ENCODE data around the gene CD2BP2. TPM values are rescaled to one million over a fixed set of nuclear protein-coding genes. Genes with fewer than 3 reads are reported as not detected.
"Not testable (repeated sequence)": the region's sequence is repeated elsewhere in the genome, so short reads cannot be mapped to it uniquely, and the experiment has no call there.

The CD2BP2 gene
- total RNA-seq, 4 donors from 2014 or later: 31.8 to 42.7 (median 36.1) TPM

DNA sequence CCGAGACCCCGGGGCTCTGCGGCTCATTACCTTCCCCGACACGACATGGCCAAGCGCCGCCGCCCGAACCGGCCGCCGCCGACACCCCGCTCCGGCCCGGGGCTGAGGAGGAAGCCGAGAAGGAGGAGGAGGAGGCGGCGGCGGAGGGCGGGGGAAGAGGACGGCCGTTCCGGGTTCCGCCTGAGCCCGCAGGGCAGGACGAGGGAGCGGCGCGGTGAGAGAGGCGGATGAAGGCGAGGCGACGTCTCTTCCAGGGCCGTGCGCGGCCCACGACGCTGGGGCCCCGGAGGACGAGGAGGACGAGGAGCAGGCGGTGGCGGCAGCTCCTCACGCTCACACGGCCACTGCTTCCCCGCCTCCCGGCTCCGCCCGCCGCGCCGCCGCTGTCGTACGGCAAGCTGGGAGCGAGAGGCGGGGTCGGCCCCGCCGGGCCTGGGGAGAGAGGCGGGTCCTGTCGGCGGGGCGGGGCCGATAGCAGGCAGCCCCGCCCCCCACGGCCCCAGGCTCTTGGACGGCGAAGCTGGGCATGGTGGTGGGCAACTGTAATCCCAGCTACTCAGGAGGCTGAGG lies 20.0 kb downstream of the CD2BP2 start:
- H3K4me1 ChIP-seq, H3K27me3 ChIP-seq, H3K36me3 ChIP-seq, H3K9me3 ChIP-seq: not testable (repeated sequence)
- DNase-seq (ENCODE audit: low spot score in 2 of 2): peak; percentile 73 to 74
- Histone ChIP-seq H3K4me3 (peak overlapping the region; percentile 60 to 95 (median 80)), H3K27ac (peak overlapping the region; percentile 93 to 99 (median 96))
- peak in 1 of 2 donors; percentile 71 for TF ChIP-seq EP300 (IDR thresholded peaks at IDR 0.05)
- peak; percentile 44 to 95 for TF ChIP-seq POLR2A (IDR thresholded peaks at IDR 0.05)
- TF ChIP-seq, protein P1, sequence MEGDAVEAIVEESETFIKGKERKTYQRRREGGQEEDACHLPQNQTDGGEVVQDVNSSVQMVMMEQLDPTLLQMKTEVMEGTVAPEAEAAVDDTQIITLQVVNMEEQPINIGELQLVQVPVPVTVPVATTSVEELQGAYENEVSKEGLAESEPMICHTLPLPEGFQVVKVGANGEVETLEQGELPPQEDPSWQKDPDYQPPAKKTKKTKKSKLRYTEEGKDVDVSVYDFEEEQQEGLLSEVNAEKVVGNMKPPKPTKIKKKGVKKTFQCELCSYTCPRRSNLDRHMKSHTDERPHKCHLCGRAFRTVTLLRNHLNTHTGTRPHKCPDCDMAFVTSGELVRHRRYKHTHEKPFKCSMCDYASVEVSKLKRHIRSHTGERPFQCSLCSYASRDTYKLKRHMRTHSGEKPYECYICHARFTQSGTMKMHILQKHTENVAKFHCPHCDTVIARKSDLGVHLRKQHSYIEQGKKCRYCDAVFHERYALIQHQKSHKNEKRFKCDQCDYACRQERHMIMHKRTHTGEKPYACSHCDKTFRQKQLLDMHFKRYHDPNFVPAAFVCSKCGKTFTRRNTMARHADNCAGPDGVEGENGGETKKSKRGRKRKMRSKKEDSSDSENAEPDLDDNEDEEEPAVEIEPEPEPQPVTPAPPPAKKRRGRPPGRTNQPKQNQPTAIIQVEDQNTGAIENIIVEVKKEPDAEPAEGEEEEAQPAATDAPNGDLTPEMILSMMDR (IDR thresholded peaks at IDR 0.05): peak in 2 of 5 experiments; percentile 13 to 30
- WGBS, 2 donors: 0% methylated on average over 39 to 43 of the region's 70 CpGs

DNA sequence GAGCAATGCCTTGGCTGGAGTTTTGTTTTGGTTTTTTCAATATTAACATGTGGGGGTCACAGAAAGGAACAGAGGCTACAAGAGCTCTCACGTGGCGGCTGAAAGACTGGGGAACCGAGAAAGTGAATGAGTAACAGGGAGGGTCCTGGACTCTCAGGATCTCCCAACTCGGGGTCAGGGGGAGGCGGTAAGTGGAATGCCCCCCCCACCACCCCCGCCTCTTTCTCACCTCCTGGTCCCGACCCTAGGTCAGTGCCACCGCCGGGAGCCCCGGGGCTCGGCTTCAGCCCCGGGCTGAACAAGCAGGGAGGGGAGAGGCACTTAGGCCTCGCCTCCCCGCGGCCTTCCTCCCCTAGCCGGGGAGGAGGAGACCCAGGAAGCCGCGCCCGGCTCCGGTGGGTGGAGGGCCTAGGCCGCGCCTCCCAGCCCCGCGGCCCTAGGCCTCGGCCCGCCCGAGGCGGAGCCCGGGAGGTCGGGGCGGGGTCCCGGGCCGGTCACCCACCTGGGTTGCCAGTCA lies 20.6 kb downstream of the CD2BP2 start:
- H3K4me1 ChIP-seq, H3K36me3 ChIP-seq, H3K9me3 ChIP-seq, H3K27me3 ChIP-seq: not testable (repeated sequence)
- peak overlapping the region; percentile 93 to 99 (median 96) for H3K27ac ChIP-seq
- peak; percentile 41 to 49 for DNase-seq (ENCODE audit: low spot score in 2 of 2)
- H3K4me3 ChIP-seq: peak overlapping the region; percentile 60 to 95 (median 80)
- WGBS, 2 donors: 0 to 2% methylated on average over 5 to 10 of the region's 33 CpGs

DNA sequence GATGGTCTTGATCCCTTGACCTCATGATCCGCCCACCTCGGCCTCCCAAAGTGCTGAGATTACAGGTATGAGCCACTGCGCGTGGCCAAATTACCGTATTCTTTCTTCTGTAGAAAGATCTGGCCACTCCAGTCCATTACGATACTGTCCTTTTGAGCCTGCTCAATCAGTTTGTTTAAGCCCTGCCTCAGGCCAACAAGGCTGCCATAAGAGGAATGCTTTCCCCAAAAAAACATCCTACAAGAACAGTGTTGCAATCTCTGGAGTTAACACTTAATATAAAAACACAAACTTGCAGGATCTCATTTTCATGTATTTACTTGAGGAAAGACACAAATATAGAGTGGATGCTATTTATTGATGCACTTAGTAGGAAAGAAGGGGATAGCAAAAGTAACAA lies 30.9 kb downstream of the CD2BP2 start:
- 90 to 91% methylated on average over 6 of the region's 6 CpGs for WGBS, 2 donors
- H3K4me1 ChIP-seq; H3K4me3 ChIP-seq; H3K9me3 ChIP-seq; H3K27me3 ChIP-seq; DNase-seq (ENCODE audit: low spot score in 2 of 2); H3K27ac ChIP-seq; H3K36me3 ChIP-seq: not testable (repeated sequence)

DNA sequence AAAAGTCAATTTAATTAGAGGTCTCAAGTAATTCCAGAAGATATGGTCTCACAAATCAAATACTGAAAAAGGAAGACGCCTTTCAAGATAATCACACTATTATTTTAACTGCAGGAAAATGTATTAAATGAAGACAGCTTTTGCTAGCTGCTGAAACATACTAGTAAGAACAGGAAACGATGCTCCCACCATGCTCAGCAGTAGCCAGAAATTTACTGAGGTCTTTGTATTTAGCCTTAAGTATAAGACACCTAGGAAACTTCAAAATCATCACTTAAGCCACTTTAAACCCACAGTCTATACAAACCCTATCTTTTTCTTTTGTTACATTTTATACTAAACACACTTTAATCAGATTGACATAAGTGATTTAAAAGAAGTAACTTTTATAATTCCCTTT lies 36.5 kb downstream of the CD2BP2 start:
- H3K36me3 ChIP-seq; DNase-seq (ENCODE audit: low spot score in 2 of 2); H3K4me1 ChIP-seq; H3K27me3 ChIP-seq; H3K27ac ChIP-seq; H3K4me3 ChIP-seq; H3K9me3 ChIP-seq: not testable (repeated sequence)
- WGBS, 2 donors: 46 to 60% methylated on average over 2 of the region's 2 CpGs

DNA sequence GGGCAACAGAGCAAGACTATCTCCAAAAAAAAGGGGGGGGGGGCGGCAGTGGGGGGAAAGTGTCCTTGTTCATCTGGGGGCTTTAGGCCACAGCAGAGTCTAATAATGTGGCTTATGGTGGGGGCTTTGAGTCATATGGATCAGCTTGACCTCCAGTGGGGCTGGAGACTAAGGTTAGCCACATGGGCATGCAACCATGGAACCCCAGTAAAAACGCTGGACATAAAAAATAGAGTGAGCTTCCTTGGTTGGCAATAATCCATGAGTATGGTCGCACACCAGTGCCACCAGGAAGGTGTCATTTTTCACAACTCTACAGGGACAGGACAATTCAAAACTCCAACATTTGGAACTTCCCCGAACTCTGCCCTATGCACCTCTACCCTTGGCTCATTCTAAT lies 44.2 kb downstream of the CD2BP2 start:
- 60% methylated on average over 1 of the region's 4 CpGs; no CpG with 5 or more reads in 1 of the 2 donors for WGBS, 2 donors
- H3K9me3 ChIP-seq; H3K27ac ChIP-seq; H3K27me3 ChIP-seq; DNase-seq (ENCODE audit: low spot score in 2 of 2); H3K4me3 ChIP-seq; H3K36me3 ChIP-seq: not testable (repeated sequence)
- peaks cover 0 to 11% (median 0%) of the 10 kb centered on the region in 4 donors for H3K4me1 ChIP-seq

DNA sequence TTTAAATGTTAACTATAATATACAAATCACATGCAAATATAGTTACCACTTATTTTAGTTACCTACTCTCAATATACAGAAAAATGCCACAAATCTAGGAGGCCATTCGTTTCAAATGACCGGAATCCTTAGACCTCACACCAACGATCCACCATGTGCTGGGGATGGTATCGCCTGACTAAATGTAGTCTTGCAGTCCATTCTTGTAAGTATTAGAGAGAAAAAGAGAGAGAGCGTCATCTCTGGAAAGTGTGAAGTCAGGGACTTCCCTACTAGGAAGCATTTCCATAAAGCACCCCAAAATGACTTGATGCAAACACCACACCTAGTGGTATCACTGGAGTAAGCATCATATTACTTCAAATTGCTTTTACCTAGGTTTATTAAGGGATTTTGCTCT lies 45.9 kb downstream of the CD2BP2 start:
- not testable (repeated sequence) for DNase-seq (ENCODE audit: low spot score in 2 of 2); H3K27me3 ChIP-seq; H3K27ac ChIP-seq; H3K36me3 ChIP-seq; H3K4me3 ChIP-seq; H3K9me3 ChIP-seq
- 89 to 90% methylated on average over 5 of the region's 5 CpGs for WGBS, 2 donors
- peaks cover 0 to 11% (median 0%) of the 10 kb centered on the region in 4 donors for H3K4me1 ChIP-seq

Other genes with a start within 250 kb of the CD2BP2 start
- 1 to 10 TPM; 2.8 to 5.2 (median 4.6) TPM for gene GDPD3, start 241.8 kb downstream of the CD2BP2 start, total RNA-seq
- gene MAPK3, start 232.1 kb downstream of the CD2BP2 start, total RNA-seq: 10 to 100 TPM; 65.5 to 93.0 (median 79.5) TPM
- gene CORO1A, start 171.7 kb downstream of the CD2BP2 start, total RNA-seq: 10 to 100 TPM; 35.0 to 66.9 (median 47.1) TPM
- gene BOLA2B, start 161.6 kb downstream of the CD2BP2 start, total RNA-seq: 100 to 1,000 TPM; 218 to 491 (median 322) TPM
- gene SLX1A, start 161.4 kb downstream of the CD2BP2 start, total RNA-seq: 10 to 100 TPM; 45.7 to 68.7 (median 52.8) TPM
- 10 to 100 TPM in 3 of 4 donors, 1 to 10 TPM in 1; 9.8 to 55.3 (median 32.9) TPM for gene SULT1A3, start 156.1 kb downstream of the CD2BP2 start, total RNA-seq
- 1 to 10 TPM; 5.1 to 9.6 (median 7.4) TPM for gene NPIPB13, start 106.8 kb downstream of the CD2BP2 start, total RNA-seq
- 10 to 100 TPM; 25.6 to 52.2 (median 31.1) TPM for gene TBC1D10B, start 15.2 kb upstream of the CD2BP2 start, total RNA-seq
- not detected for gene MYL11, start 19.5 kb upstream of the CD2BP2 start, total RNA-seq
- gene SEPTIN1, start 27.3 kb upstream of the CD2BP2 start, total RNA-seq: 1 to 10 TPM in 3 of 4 donors, not detected in 1; 1.4 to 4.8 (median 3.6) TPM
- gene ZNF48, start 40.1 kb upstream of the CD2BP2 start, total RNA-seq: 1 to 10 TPM; 5.5 to 7.5 (median 7.3) TPM
- gene ZNF771, start 52.3 kb upstream of the CD2BP2 start, total RNA-seq: 10 to 100 TPM; 35.8 to 48.2 (median 43.0) TPM
- gene DCTPP1, start 74.7 kb upstream of the CD2BP2 start, total RNA-seq: 10 to 100 TPM; 12.1 to 20.7 (median 16.1) TPM
- gene SEPHS2, start 90.6 kb upstream of the CD2BP2 start, total RNA-seq: 10 to 100 TPM; 26.2 to 36.5 (median 33.5) TPM
- gene ITGAL, start 117.4 kb upstream of the CD2BP2 start, total RNA-seq: 1 to 10 TPM; 2.4 to 8.8 (median 2.9) TPM
- gene ZNF768, start 171.3 kb upstream of the CD2BP2 start, total RNA-seq: 10 to 100 TPM; 22.8 to 40.2 (median 31.8) TPM
- 10 to 100 TPM; 17.4 to 22.2 (median 19.6) TPM for gene ZNF747, start 179.6 kb upstream of the CD2BP2 start, total RNA-seq
- 10 to 100 TPM; 12.5 to 16.7 (median 15.3) TPM for gene ZNF764, start 203.1 kb upstream of the CD2BP2 start, total RNA-seq
- 10 to 100 TPM; 15.7 to 28.6 (median 22.9) TPM for gene ZNF688, start 216.4 kb upstream of the CD2BP2 start, total RNA-seq
- 10 to 100 TPM; 12.0 to 17.1 (median 14.9) TPM for gene ZNF785, start 230.4 kb upstream of the CD2BP2 start, total RNA-seq

Data from tibial nerve (tissue), 4 donors.